HG03342 (cell line): ENCODE data around the gene PLCB1.

Source experiments
- ATAC-seq: cut with Tn5 transposase; IDR thresholded peaks from one replicate; pipeline ENCODE4 v1.9.1; 2021; ENCODE audit warnings: mild to moderate bottlenecking, moderate library complexity; ENCODE audit not compliant: unreplicated experiment

Gene PLCB1

DNA sequence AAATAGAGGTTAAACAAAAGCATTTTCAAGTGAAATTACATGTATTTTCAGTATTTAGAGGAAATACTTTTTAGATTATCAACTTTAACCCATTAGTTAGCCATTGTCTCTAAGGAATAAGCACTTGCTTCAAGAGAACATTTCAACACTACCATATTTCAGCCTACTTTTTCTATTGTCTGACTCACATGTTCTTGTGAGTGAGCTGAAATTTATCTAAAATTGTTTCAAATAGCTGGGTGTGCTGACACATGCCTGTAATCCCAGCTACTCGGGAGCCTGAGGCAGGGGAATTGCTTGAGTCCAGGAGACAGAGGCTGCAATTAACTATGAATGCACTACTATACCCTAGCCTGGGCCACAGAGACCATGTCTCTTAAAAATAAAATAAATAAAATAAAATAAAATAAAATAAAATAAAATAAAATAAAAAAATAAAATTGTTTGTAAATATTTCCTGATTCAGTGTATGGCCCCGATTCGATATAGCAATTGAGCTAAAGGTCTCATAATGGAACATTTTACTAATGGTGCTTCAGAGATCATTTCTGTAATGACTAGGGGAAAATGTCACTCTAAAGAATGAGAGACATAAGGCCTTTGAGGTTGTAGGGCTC lies 612.3 kb downstream of the PLCB1 start:
- no peak for ATAC-seq

- ATAC-seq: no peak
These were observed 617.0 kb downstream of the PLCB1 start for GRCh38 chr20:8749101-8749500.

- ATAC-seq: no peak
These were observed 617.9 kb downstream of the PLCB1 start for GRCh38 chr20:8749986-8750385.

GRCh38 chr20:8755340-8756118 lies 623.5 kb downstream of the PLCB1 start:
- no peak for ATAC-seq

DNA sequence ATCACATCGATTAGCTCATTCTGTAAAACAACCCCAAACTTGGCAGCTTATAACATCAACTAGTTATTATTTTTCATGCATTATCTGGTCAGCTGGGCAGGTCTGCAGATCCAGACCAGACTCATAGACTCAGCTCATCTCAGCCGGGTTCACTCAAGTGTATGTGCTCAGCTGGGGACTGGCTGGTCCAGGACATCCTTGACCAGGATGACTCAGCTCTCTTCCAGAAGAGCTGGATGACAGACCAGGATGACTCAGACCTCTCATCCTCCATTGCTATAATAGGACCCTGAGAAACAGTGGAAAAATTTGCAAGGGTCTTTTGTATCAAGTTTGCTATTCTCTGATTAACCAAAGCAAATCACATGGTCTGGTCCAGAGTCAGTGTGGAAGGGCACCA lies 624.3 kb downstream of the PLCB1 start:
- no peak for ATAC-seq

DNA sequence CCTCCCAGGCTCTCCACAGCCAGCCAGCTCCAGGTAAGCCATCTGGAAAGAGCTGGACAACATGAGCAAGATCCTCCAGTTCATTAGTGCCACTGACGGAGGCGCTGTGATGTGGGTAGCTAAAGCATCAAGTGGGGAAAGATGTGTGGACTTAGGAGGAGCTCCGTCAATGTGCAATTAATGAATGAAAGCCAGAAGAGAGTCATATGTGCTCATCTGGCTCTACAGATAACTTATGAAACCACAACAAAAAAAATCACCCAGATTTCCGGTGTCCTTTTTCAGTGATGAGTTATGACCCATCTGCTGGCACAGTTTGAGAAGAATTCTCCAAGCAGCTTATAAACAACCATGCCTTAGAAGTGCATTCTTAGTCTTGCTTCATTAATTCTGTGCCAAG lies 625.1 kb downstream of the PLCB1 start:
- no peak for ATAC-seq

- ATAC-seq: no peak
These were observed 632.4 kb downstream of the PLCB1 start for GRCh38 chr20:8764344-8764962.

DNA sequence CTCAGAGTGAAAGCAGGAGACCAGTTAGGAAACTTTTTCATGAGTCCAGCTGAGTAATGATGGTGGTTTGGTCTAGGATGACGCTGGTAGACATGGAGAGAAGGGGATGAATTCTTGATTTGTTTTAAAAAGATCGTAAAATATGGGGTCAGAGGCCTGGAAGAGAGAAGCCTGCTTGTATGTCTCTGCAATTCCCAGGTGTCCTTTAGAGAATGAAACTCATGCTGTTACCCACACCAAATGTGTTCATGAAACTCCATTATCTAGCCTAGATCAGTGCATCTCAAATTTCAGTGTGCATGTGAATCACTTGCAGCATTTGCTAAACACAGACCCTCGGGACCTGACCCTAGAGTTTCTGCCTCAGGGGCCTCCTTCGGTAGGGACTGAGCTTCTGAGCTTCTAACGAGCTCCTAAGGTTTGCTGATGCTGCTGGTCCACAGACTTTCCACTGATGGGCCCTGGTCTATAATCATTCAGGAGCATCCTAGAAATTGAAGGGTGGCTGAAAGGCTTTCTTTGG lies 634.9 kb downstream of the PLCB1 start:
- ATAC-seq: no peak

DNA sequence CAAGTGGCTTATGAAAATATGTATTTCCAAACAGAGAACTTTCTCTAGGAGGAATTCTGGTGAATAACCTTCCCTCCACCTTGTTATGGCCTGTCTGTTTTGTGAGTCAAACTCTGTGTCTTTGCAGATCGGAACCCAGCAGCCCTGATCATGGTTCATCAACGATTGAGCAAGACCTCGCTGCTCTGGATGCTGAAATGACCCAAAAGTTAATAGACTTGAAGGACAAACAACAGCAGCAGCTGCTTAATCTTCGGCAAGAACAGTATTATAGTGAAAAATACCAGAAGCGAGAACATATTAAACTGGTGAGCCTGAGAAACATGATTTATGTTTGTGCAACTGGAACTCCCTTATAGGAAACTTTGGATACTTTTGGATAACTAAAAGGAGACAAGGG lies 642.3 kb downstream of the PLCB1 start:
- ATAC-seq: no peak

- no peak for ATAC-seq
These were observed 645.8 kb downstream of the PLCB1 start for GRCh38 chr20:8777911-8778310.

DNA sequence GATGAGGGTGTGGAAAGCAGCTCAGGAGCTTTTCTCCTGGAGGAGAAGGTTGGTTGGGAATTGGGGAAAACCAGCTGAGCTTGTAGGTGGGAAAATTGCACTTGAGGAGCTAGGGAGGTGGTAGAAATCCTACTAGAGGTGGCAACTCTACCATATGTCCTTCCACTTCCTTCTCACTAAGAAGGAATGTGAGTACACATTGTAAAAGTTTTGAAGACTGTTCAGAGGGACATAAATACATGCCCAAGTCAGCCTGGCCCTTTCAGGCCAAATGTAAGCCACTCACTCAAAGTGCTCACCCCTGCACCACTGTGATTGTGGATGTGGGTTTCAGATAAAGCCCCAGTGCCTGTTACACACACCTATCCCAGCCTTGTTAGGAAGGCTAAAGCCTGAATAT lies 646.3 kb downstream of the PLCB1 start:
- no peak for ATAC-seq

- no peak for ATAC-seq
These were observed 648.8 kb downstream of the PLCB1 start for GRCh38 chr20:8780915-8781314.

DNA sequence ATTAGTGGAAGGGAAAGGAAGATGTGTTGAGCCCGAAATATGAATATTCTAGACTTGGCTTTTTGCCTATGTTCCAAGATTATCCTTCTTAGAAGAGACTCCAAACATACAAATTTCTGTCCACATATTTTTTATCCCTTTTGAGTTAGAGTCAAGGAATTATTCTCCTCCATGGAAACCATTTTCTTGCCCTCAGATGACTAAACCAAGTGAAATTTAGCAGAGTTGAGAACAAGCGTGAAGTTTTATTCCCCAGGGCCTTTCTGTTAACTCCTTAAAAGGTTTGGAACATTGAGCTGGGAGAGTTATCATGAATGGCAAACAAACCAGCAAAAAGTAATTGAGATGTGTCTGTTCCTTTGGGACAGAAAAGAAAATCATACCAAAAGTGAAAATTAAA lies 650.7 kb downstream of the PLCB1 start:
- ATAC-seq: no peak

- ATAC-seq: no peak
These were observed 651.7 kb downstream of the PLCB1 start for GRCh38 chr20:8783734-8784133.

DNA sequence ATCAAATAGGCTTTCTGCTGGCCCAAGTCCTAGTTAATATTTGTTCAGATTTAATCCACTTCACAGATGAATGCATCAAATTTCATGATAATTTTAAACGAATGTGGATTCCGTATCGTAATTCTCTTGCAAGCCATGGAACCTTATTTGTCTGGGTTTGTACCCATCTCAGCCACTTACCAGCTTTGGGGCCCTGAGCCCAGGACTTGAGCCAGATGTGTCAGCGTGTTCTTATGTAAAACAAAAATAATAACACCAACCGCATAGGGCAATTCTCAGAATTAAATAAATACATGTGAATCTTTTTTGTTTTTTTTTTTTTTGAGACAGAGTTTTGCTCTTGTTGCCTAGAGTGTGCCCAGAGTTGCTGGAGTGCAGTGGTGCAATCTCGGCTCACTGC lies 654.3 kb downstream of the PLCB1 start:
- no peak for ATAC-seq

- ATAC-seq: no peak
These were observed 655.0 kb downstream of the PLCB1 start for GRCh38 chr20:8787090-8787489.

GRCh38 chr20:8788275-8788674 lies 656.2 kb downstream of the PLCB1 start:
- no peak for ATAC-seq

GRCh38 chr20:8788831-8789230 lies 656.8 kb downstream of the PLCB1 start:
- ATAC-seq: no peak

DNA sequence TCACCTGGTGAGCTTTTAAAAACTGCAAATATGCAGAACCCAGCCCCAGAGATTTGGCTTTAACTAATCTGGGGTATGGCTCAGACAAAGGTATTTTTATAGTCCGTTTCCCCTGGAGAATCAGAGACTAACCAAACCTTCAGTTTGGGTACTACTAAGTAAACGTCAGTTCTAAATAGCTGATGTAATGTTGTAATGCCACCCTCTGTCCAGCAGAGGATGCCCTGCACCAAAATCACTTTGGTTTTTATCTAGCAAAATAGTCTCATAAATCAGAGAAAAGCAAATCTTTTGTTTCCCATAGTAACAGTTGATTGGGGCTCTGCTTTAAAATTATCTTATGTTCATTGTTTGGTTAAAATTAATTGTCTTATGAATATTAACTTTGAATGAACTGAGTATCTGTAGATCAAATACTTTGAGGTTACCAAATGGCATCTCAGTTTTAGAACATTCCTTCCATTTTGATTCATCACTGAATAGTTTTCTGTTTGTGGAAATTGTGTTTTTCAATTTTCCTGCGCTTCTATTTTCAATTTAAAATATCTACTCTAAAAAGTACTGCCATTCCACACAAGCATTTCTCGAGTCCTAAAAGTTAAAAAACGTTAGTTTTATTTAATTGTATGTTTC lies 658.5 kb downstream of the PLCB1 start:
- peak; percentile 82 for ATAC-seq

DNA sequence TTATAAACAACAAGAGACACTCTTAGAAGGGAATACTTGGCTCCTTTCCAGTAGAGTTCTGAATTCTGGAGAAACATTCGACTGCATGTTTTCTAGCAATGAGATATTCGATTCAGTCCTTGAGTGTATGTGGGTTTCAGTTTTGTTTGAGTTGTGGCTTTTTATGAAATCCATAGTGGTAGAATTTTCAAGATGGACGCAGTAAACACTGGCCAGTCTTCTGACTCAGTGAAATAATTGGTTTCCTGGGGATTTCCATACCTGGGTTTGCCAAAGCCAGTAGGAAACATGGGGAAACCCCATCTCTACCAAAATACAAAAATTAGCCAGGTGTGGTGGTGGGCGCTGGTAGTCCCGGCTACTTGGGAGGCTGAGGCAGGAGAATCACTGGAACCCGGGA lies 663.3 kb downstream of the PLCB1 start:
- no peak for ATAC-seq

GRCh38 chr20:8796088-8796660 lies 664.1 kb downstream of the PLCB1 start:
- ATAC-seq: no peak
